Measurements from ENCODE around the gene ATL2.
A peak's percentile ranks its signal among the peaks of the same experiment; 100 is the strongest.

ATL2 gene

DNA sequence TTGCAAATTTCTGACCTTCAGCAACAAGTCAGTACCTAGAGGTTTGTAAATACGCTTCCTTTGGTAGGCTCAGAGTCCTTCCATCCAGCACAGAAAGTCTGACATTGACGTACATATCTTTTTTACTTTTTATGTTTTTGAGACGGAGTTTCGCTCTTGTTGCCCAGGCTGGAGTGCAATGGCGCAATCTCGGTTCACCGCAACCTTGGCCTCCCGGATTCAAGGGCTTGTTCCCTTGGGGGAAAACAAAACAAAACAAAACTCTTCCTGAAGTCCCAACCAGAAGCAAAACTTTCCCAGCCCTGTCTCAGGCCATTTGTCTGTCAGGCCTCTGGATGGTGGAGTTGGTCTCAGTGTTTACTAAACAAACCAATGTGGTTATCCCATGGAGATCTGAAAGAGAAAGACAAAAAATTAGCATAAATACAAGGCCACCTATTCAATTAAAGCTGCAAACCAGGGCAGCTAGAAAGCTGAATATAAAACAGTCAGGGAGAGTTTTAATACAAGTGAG, 29.6 kb upstream of the ATL2 start:
- TF ChIP-seq YY1 (IDR thresholded peaks at IDR 0.05; ENCODE audit: insufficient read depth, insufficient read length): no peak
- no peak for TF ChIP-seq ZNF274 (IDR thresholded peaks at IDR 0.05; ENCODE audit: low read depth, low read length)
- TF ChIP-seq SUZ12 (IDR thresholded peaks at IDR 0.05; ENCODE audit: extremely low read depth, insufficient read depth, insufficient read length): no peak
- H3K9ac ChIP-seq (ENCODE audit: insufficient read length, low read depth): peak overlapping the region; percentile 45
- no peaks in the 10 kb centered on the region for H3K4me1 ChIP-seq (ENCODE audit: insufficient read depth, insufficient read length)
- no peaks in the 10 kb centered on the region for H3K27me3 ChIP-seq (ENCODE audit: insufficient read depth, insufficient read length)
- peak; percentile 79 for DNase-seq (ENCODE audit: low read depth, low spot score)
- peaks cover 19% of the 10 kb centered on the region; the same call in 1 of the 2 replicates for H3K9me3 ChIP-seq (ENCODE audit: insufficient read depth, low read length)
- H3K36me3 ChIP-seq (ENCODE audit: insufficient read depth, insufficient read length, low read length): no peaks in the 10 kb centered on the region
- no peak overlapping the region for H3K4me3 ChIP-seq (ENCODE audit: insufficient read length, low read depth)

DNA sequence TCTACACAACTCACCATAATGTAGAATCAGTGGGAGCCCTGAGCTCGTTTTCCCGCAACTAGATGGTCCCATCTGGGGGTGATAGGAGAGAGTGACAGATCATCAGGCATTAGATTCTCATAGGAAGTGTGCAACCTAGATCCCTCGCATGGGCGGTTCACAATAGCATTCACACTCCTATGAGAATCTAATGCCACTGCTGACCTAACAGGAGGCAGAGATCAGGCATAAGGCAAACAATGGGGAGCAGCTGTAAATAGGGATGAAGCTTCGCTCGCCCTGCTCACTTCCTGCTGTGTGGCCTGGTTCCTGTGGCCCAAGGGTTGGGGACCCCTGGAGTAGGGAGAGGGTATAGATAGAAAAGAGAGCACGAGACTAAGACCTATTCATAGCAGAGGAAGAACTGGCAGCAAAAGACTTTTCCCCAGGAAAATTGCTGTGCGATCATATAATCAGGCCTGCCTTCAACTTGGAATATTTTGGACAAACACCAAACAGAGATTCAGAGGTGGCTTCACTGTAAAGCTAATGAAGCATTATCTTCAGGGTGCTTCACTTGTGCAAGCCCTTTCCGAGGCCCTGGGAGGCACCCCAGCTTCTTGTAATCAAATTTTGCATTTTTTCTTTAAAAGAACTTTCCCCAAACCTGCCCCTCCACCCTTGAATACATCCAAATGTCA, 29.0 kb upstream of the ATL2 start:
- no peak for TF ChIP-seq YY1 (IDR thresholded peaks at IDR 0.05; ENCODE audit: insufficient read depth, insufficient read length)
- no peak for TF ChIP-seq SUZ12 (IDR thresholded peaks at IDR 0.05; ENCODE audit: extremely low read depth, insufficient read depth, insufficient read length)
- no peak for TF ChIP-seq ZNF274 (IDR thresholded peaks at IDR 0.05; ENCODE audit: low read depth, low read length)
- Histone ChIP-seq H3K4me3 (ENCODE audit: insufficient read length, low read depth) (no peak overlapping the region), H3K4me1 (ENCODE audit: insufficient read depth, insufficient read length) (no peaks in the 10 kb centered on the region), H3K27me3 (ENCODE audit: insufficient read depth, insufficient read length) (no peaks in the 10 kb centered on the region), H3K9ac (ENCODE audit: insufficient read length, low read depth) (peak overlapping the region; percentile 45), H3K9me3 (ENCODE audit: insufficient read depth, low read length) (peaks cover 19% of the 10 kb centered on the region; the same call in 1 of the 2 replicates), H3K36me3 (ENCODE audit: insufficient read depth, insufficient read length, low read length) (no peaks in the 10 kb centered on the region)
- no peak for DNase-seq (ENCODE audit: low read depth, low spot score)

GRCh38 chr2:38400513-38400912, 23.4 kb upstream of the ATL2 start:
- Histone ChIP-seq H3K27me3 (ENCODE audit: insufficient read depth, insufficient read length) (no peaks in the 10 kb centered on the region), H3K36me3 (ENCODE audit: insufficient read depth, insufficient read length, low read length) (no peaks in the 10 kb centered on the region), H3K4me3 (ENCODE audit: insufficient read length, low read depth) (no peak overlapping the region), H3K9me3 (ENCODE audit: insufficient read depth, low read length) (peaks cover 22% of the 10 kb centered on the region; the same call in 1 of the 2 replicates), H3K9ac (ENCODE audit: insufficient read length, low read depth) (no peak overlapping the region), H3K4me1 (ENCODE audit: insufficient read depth, insufficient read length) (no peaks in the 10 kb centered on the region)
- no peak for DNase-seq (ENCODE audit: low read depth, low spot score)
- TF ChIP-seq SUZ12 (IDR thresholded peaks at IDR 0.05; ENCODE audit: extremely low read depth, insufficient read depth, insufficient read length) (no peak), YY1 (IDR thresholded peaks at IDR 0.05; ENCODE audit: insufficient read depth, insufficient read length) (no peak), ZNF274 (IDR thresholded peaks at IDR 0.05; ENCODE audit: low read depth, low read length) (no peak)

- Histone ChIP-seq H3K36me3 (ENCODE audit: insufficient read depth, insufficient read length, low read length) (no peaks in the 10 kb centered on the region), H3K27me3 (ENCODE audit: insufficient read depth, insufficient read length) (no peaks in the 10 kb centered on the region), H3K9ac (ENCODE audit: insufficient read length, low read depth) (no peak overlapping the region), H3K4me1 (ENCODE audit: insufficient read depth, insufficient read length) (no peaks in the 10 kb centered on the region), H3K9me3 (ENCODE audit: insufficient read depth, low read length) (peaks cover 12% of the 10 kb centered on the region; the same call in 1 of the 2 replicates), H3K4me3 (ENCODE audit: insufficient read length, low read depth) (no peak overlapping the region)
- DNase-seq (ENCODE audit: low read depth, low spot score): no peak
- TF ChIP-seq ZNF274 (IDR thresholded peaks at IDR 0.05; ENCODE audit: low read depth, low read length): no peak
- TF ChIP-seq YY1 (IDR thresholded peaks at IDR 0.05; ENCODE audit: insufficient read depth, insufficient read length): no peak
- no peak for TF ChIP-seq SUZ12 (IDR thresholded peaks at IDR 0.05; ENCODE audit: extremely low read depth, insufficient read depth, insufficient read length)
Observed at GRCh38 chr2:38398739-38399138, 21.7 kb upstream of the ATL2 start.

- DNase-seq (ENCODE audit: low read depth, low spot score): no peak
- Histone ChIP-seq H3K36me3 (ENCODE audit: insufficient read depth, insufficient read length, low read length) (no peaks in the 10 kb centered on the region), H3K4me1 (ENCODE audit: insufficient read depth, insufficient read length) (no peaks in the 10 kb centered on the region), H3K9me3 (ENCODE audit: insufficient read depth, low read length) (peaks cover 4% of the 10 kb centered on the region; the same call in 1 of the 2 replicates), H3K27me3 (ENCODE audit: insufficient read depth, insufficient read length) (no peaks in the 10 kb centered on the region), H3K4me3 (ENCODE audit: insufficient read length, low read depth) (no peak overlapping the region), H3K9ac (ENCODE audit: insufficient read length, low read depth) (no peak overlapping the region)
- TF ChIP-seq ZNF274 (IDR thresholded peaks at IDR 0.05; ENCODE audit: low read depth, low read length): no peak
- no peak for TF ChIP-seq SUZ12 (IDR thresholded peaks at IDR 0.05; ENCODE audit: extremely low read depth, insufficient read depth, insufficient read length)
- TF ChIP-seq YY1 (IDR thresholded peaks at IDR 0.05; ENCODE audit: insufficient read depth, insufficient read length): no peak
Observed at GRCh38 chr2:38394903-38395341, 17.8 kb upstream of the ATL2 start.

- Histone ChIP-seq H3K27me3 (ENCODE audit: insufficient read depth, insufficient read length) (no peaks in the 10 kb centered on the region), H3K4me3 (ENCODE audit: insufficient read length, low read depth) (no peak overlapping the region), H3K9ac (ENCODE audit: insufficient read length, low read depth) (no peak overlapping the region), H3K36me3 (ENCODE audit: insufficient read depth, insufficient read length, low read length) (no peaks in the 10 kb centered on the region), H3K4me1 (ENCODE audit: insufficient read depth, insufficient read length) (no peaks in the 10 kb centered on the region), H3K9me3 (ENCODE audit: insufficient read depth, low read length) (peaks cover 4% of the 10 kb centered on the region; the same call in 1 of the 2 replicates)
- no peak for DNase-seq (ENCODE audit: low read depth, low spot score)
- no peak for TF ChIP-seq ZNF274 (IDR thresholded peaks at IDR 0.05; ENCODE audit: low read depth, low read length)
Observed at GRCh38 chr2:38394041-38394440, 17.0 kb upstream of the ATL2 start.

- TF ChIP-seq ZNF274 (IDR thresholded peaks at IDR 0.05; ENCODE audit: low read depth, low read length): no peak
- H3K27me3 ChIP-seq (ENCODE audit: insufficient read depth, insufficient read length): no peaks in the 10 kb centered on the region
- DNase-seq (ENCODE audit: low read depth, low spot score): no peak
- H3K4me3 ChIP-seq (ENCODE audit: insufficient read length, low read depth): no peak overlapping the region
- no peaks in the 10 kb centered on the region for H3K9me3 ChIP-seq (ENCODE audit: insufficient read depth, low read length)
- H3K9ac ChIP-seq (ENCODE audit: insufficient read length, low read depth): no peak overlapping the region
- no peaks in the 10 kb centered on the region for H3K36me3 ChIP-seq (ENCODE audit: insufficient read depth, insufficient read length, low read length)
- H3K4me1 ChIP-seq (ENCODE audit: insufficient read depth, insufficient read length): peaks cover 2% of the 10 kb centered on the region
Observed at GRCh38 chr2:38390947-38391346, 13.9 kb upstream of the ATL2 start.

All from NT2/D1 (cell line).